H1 (cell line): ENCODE data around the gene KLB. TPM values are rescaled to one million over a fixed set of nuclear protein-coding genes. Genes with fewer than 3 reads are reported as not detected.

ENCODE experiments used
- CTCF ChIA-PET: fragments of 300-600 bp; sonication (Branson Sonifier 250); formaldehyde crosslinking; loops from one replicate; lab custom pipeline; 2021; ENCODE audit not compliant: partially characterized antibody; lab: Charles Lee
- POLR2A ChIA-PET: fragments of 300-600 bp; sonication (Branson Sonifier 250); formaldehyde crosslinking; loops from one replicate; lab custom pipeline; 2021; ENCODE audit warnings: inconsistent platforms; ENCODE audit not compliant: partially characterized antibody; lab: Charles Lee
- DNase-seq, 2 experiments: peaks; one replicate each; pipeline versions ENCODE4 v3.0.0 to v3.0.0-alpha.2; 2010 to 2022; ENCODE audit warnings: low spot score in 2 of 2, low read depth in 1 of 2, mixed read lengths in 1 of 2
- FAIRE-seq: peaks from 2 replicates; lab custom pipeline; 2011; peaks lifted over from hg19 to GRCh38; lab: Jason Lieb, UNC
- H2AFZ ChIP-seq: 2 replicates; pipeline ENCODE4 v1.8.1; 2012; ENCODE audit warnings: low read length, inconsistent platforms
- H2AK5ac ChIP-seq: 2 replicates; pipeline ENCODE4 v1.6.1; 2013; ENCODE audit warnings: low read depth, low read length
- H2BK120ac ChIP-seq: replicated peaks from 2 replicates; pipeline ENCODE3; 2013; ENCODE audit warnings: low read depth, low read length, inconsistent platforms
- H2BK12ac ChIP-seq: 2 replicates; pipeline ENCODE4 v1.6.1; 2013; ENCODE audit warnings: low read depth, low read length
- H2BK15ac ChIP-seq: 2 replicates; pipeline ENCODE4 v1.6.1; 2013; ENCODE audit warnings: low read length
- H2BK20ac ChIP-seq: 2 replicates; pipeline ENCODE4 v1.6.1; 2013; ENCODE audit warnings: low read length
- H2BK5ac ChIP-seq: 2 replicates; pipeline ENCODE4 v1.6.1; 2013; ENCODE audit warnings: low read depth, low read length
- H3K14ac ChIP-seq: 2 replicates; pipeline ENCODE4 v1.6.1; 2013; ENCODE audit warnings: inconsistent platforms; ENCODE audit not compliant: insufficient read length
- H3K18ac ChIP-seq: 2 replicates; pipeline ENCODE4 v1.6.1; 2013; ENCODE audit warnings: low read length; ENCODE audit errors: extremely low read depth
- H3K23ac ChIP-seq: 2 replicates; pipeline ENCODE4 v1.6.1; 2013; ENCODE audit warnings: inconsistent platforms; ENCODE audit not compliant: insufficient read length
- H3K23me2 ChIP-seq: 2 replicates; pipeline ENCODE4 v1.6.1; 2013; ENCODE audit warnings: low read depth, low read length
- H3K27ac ChIP-seq: 2 replicates; pipeline ENCODE4 v1.6.1; 2011; ENCODE audit warnings: low read depth, low read length, inconsistent platforms
- H3K27me3 ChIP-seq, 4 experiments: replicated peaks in 1 of 4; 1 replicate in 1 of 4; 2 replicates in 3 of 4; pipeline versions ENCODE4 v1.6.1 to v1.8.1; 2011 to 2013; ENCODE audit warnings: low read length in 3 of 4, mild to moderate bottlenecking in 3 of 4, inconsistent platforms in 2 of 4, mixed read lengths in 2 of 4, moderate library complexity in 1 of 4; ENCODE audit not compliant: control insufficient read depth in 3 of 4, insufficient read depth in 3 of 4; ENCODE audit errors: extremely low read depth in 1 of 4
- H3K36me3 ChIP-seq, 4 experiments: 2 replicates each; pipeline versions ENCODE4 v1.6.1 to v1.8.1; 2011 to 2013; ENCODE audit warnings: mild to moderate bottlenecking in 4 of 4, low read length in 3 of 4, moderate library complexity in 2 of 4, control low read depth in 1 of 4, inconsistent platforms in 1 of 4; ENCODE audit not compliant: insufficient read depth in 4 of 4, control insufficient read depth in 2 of 4
- H3K4ac ChIP-seq: replicated peaks from 2 replicates; pipeline ENCODE3; 2013; ENCODE audit warnings: low read length, low read depth, mixed read lengths, inconsistent platforms; ENCODE audit not compliant: insufficient read length
- H3K4me1 ChIP-seq, 4 experiments: replicated peaks in 1 of 4; 1 replicate in 1 of 4; 2 replicates in 3 of 4; pipeline versions ENCODE4 v1.6.1 to v1.8.1; 2011 to 2013; ENCODE audit warnings: low read length in 3 of 4, inconsistent platforms in 2 of 4, mixed read lengths in 1 of 4; ENCODE audit not compliant: insufficient read depth in 4 of 4, control insufficient read depth in 3 of 4
- H3K4me2 ChIP-seq, 2 experiments: 2 replicates each; pipeline versions ENCODE4 v1.6.1 to v1.8.1; 2011 to 2013; ENCODE audit warnings: low read depth in 2 of 2, low read length in 2 of 2, control low read depth in 1 of 2, inconsistent platforms in 1 of 2, mild to moderate bottlenecking in 1 of 2; ENCODE audit not compliant: insufficient read depth in 1 of 2
- H3K4me3 ChIP-seq, 4 experiments: fragments of 200-600, 300-600 bp in 1 of 4; sonication (generic), shearing (Covaris generic), sonication (Bioruptor Twin) in 1 of 4; 2 replicates each; pipeline versions ENCODE4 v1.5.1 to v1.8.1; 2011 to 2016; ENCODE audit warnings: low read length in 4 of 4, low read depth in 3 of 4, control low read depth in 2 of 4, inconsistent platforms in 2 of 4, mild to moderate bottlenecking in 2 of 4, mixed read lengths in 1 of 4, moderate library complexity in 1 of 4; ENCODE audit not compliant: insufficient read depth in 2 of 4; ENCODE audit errors: extremely low read depth in 1 of 4
- H3K56ac ChIP-seq: replicated peaks from 2 replicates; pipeline ENCODE3; 2013; ENCODE audit warnings: low read depth, mild to moderate bottlenecking, mixed read lengths, low read length, inconsistent platforms; ENCODE audit not compliant: insufficient read length
- H3K79me1 ChIP-seq: 2 replicates; pipeline ENCODE4 v1.6.1; 2013; ENCODE audit warnings: low read depth, low read length, control low read depth
- H3K79me2 ChIP-seq, 2 experiments: 2 replicates each; pipeline versions ENCODE4 v1.6.1 to v1.8.1; 2012 to 2013; ENCODE audit warnings: low read length in 2 of 2, mild to moderate bottlenecking in 2 of 2, inconsistent platforms in 1 of 2; ENCODE audit not compliant: insufficient read depth in 2 of 2, control insufficient read depth in 1 of 2
- H3K9ac ChIP-seq, 4 experiments: replicated peaks in 1 of 4; 1 replicate in 1 of 4; 2 replicates in 3 of 4; pipeline versions ENCODE4 v1.6.1 to v1.8.1; 2011 to 2013; ENCODE audit warnings: low read depth in 3 of 4, low read length in 3 of 4, control low read depth in 2 of 4, mild to moderate bottlenecking in 2 of 4, moderate library complexity in 2 of 4, inconsistent platforms in 1 of 4; ENCODE audit errors: extremely low read depth in 1 of 4
- H3K9me3 ChIP-seq, 2 experiments: 2 replicates each; pipeline versions ENCODE4 v1.6.1 to v1.8.1; 2012 to 2013; ENCODE audit warnings: mild to moderate bottlenecking in 2 of 2, moderate library complexity in 2 of 2, control low read depth in 1 of 2, inconsistent platforms in 1 of 2, low read depth in 1 of 2, low read length in 1 of 2, mixed read lengths in 1 of 2; ENCODE audit not compliant: insufficient read depth in 2 of 2
- H4K20me1 ChIP-seq, 2 experiments: replicated peaks in 1 of 2; 2 replicates each; pipeline versions ENCODE3 to v1.8.1; 2011 to 2013; ENCODE audit warnings: inconsistent platforms in 2 of 2, low read length in 2 of 2, mild to moderate bottlenecking in 1 of 2; ENCODE audit not compliant: insufficient read depth in 2 of 2, control insufficient read depth in 1 of 2
- H4K5ac ChIP-seq: 2 replicates; pipeline ENCODE4 v1.6.1; 2013; ENCODE audit warnings: low read length, low read depth, mixed read lengths, inconsistent platforms; ENCODE audit not compliant: insufficient read length
- H4K8ac ChIP-seq: 2 replicates; pipeline ENCODE4 v1.8.0; 2013; ENCODE audit warnings: mild to moderate bottlenecking, moderate library complexity, low read length, inconsistent platforms; ENCODE audit not compliant: insufficient read depth; ENCODE audit errors: extremely low read depth
- H4K91ac ChIP-seq: replicated peaks from 2 replicates; pipeline ENCODE3; 2013; ENCODE audit warnings: low read length, mixed read lengths, inconsistent platforms; ENCODE audit not compliant: insufficient read length
- ATF3 ChIP-seq: IDR thresholded peaks from 2 replicates; pipeline ENCODE4 v1.6.1; 2011; ENCODE audit warnings: low read depth, mild to moderate bottlenecking, low read length; ENCODE audit not compliant: insufficient read depth
- HDAC2 ChIP-seq, 2 experiments: fragments of 300-600 bp in 1 of 2; sonication (generic) in 1 of 2; IDR thresholded peaks; 2 replicates each; pipeline ENCODE4 v1.6.1; 2011 to 2012; ENCODE audit warnings: low read depth in 2 of 2, low read length in 2 of 2, mild to moderate bottlenecking in 2 of 2, moderate library complexity in 2 of 2, borderline replicate concordance in 1 of 2, inconsistent platforms in 1 of 2
- RAD21 ChIP-seq, 2 experiments: IDR thresholded peaks in 1 of 2; conservative IDR thresholded peaks in 1 of 2; 2 replicates each; pipeline ENCODE4 v1.6.1; 2011; ENCODE audit warnings: low read depth in 2 of 2, low read length in 2 of 2, improper control_type of control experiment in 1 of 2, inconsistent platforms in 1 of 2, mild to moderate bottlenecking in 1 of 2, moderate library complexity in 1 of 2
- SP4 ChIP-seq: IDR thresholded peaks from 2 replicates; pipeline ENCODE4 v1.6.1; 2012; ENCODE audit warnings: low read length, inconsistent platforms
- USF2 ChIP-seq: IDR thresholded peaks from 2 replicates; pipeline ENCODE4 v1.6.1; 2011; ENCODE audit warnings: low read length, improper control_type of control experiment
- WGBS, 2 experiments: shearing (Covaris generic) in 1 of 2; methylation state at CpG; one replicate each; pipeline versions ENCODE4 v1.1.6 to v1.1.7; 2013 to 2015; ENCODE audit warnings: low lambda C conversion rate in 2 of 2, mixed read lengths in 2 of 2, inconsistent platforms in 1 of 2, low coverage in 1 of 2, missing lambda C conversion rate in 1 of 2; ENCODE audit not compliant: insufficient replicate concordance in 2 of 2, insufficient coverage in 1 of 2, insufficient read length in 1 of 2; ENCODE audit errors: extremely low coverage in 1 of 2, missing lambda C conversion rate in 1 of 2; 5-methylcytosine and 5-hydroxymethylcytosine counted together
- polyA plus RNA-seq, 7 experiments: library from polyadenylated mRNA; depleted of rRNA in 3 of 7; stranded (reverse) in 5 of 7; unstranded in 2 of 7; fragments of >200 nt in 5 of 7; fragments of 200-250 nt in 2 of 7; gene quantifications; 1 replicate in 5 of 7; 2 replicates in 1 of 7; 4 replicates in 1 of 7; pipeline versions ENCODE4 v1.2.1 to v1.2.3, GENCODE V29; 2011 to 2013; ENCODE audit warnings: missing spikeins in 2 of 7, mixed read lengths in 2 of 7
- total RNA-seq: library from RNA; stranded (reverse); fragmentation: NEBNext Ultra II Directional; extraction: Animal tissue kit (Norgen Biotek cat#: 25700); gene quantifications from 2 replicates; pipeline ENCODE4 v1.2.1, GENCODE V29; 2021

KLB gene
- total and polyA plus RNA-seq, 2 of the 8 experiments (the other 6 are each of a cell fraction or from before 2014, with no cell fraction given) = 0.03 TPM; not detected in 1

- no peak overlapping the region for H3K4me2 ChIP-seq
- no peak overlapping the region for H3K9ac ChIP-seq
- no peak overlapping the region for H3K18ac ChIP-seq
- H2BK15ac ChIP-seq = no peak overlapping the region
- H3K56ac ChIP-seq = no peak overlapping the region
- WGBS, 2 experiments = 94% methylated on average over 4 of the region's 4 CpGs; no CpG with 5 or more reads in 1 of the 2 experiments
- no peak overlapping the region for H2BK20ac ChIP-seq
- H3K79me2 ChIP-seq = no peaks in the 10 kb centered on the region
- H3K23me2 ChIP-seq = peaks cover 8% of the 10 kb centered on the region; the same call in 1 of the 2 replicates
- CTCF ChIA-PET = no interaction called here
- no peak overlapping the region for H2AFZ ChIP-seq
- no peak overlapping the region for H3K27ac ChIP-seq
- H3K23ac ChIP-seq = no peak overlapping the region
- no peak overlapping the region for H3K4ac ChIP-seq
- H4K91ac ChIP-seq = no peak overlapping the region
- H3K36me3 ChIP-seq = no peaks in the 10 kb centered on the region
- H4K20me1 ChIP-seq = no peaks in the 10 kb centered on the region
- no peak overlapping the region for H2BK120ac ChIP-seq
- H3K27me3 ChIP-seq = no peaks in the 10 kb centered on the region; a peak in 1 of 7 replicates
- H3K14ac ChIP-seq = no peak overlapping the region
- H4K5ac ChIP-seq = no peak overlapping the region
- no peak overlapping the region for H4K8ac ChIP-seq
- DNase-seq (no peak), FAIRE-seq (no peak)
- TF ChIP-seq SP4 (no peak), RAD21 (IDR thresholded peaks at IDR 0.05 in 1 of 2, conservative IDR thresholded peaks at IDR 0.05 in 1 of 2; ENCODE audit: low read depth in 2 of 2, low read length in 2 of 2) (no peak), ATF3 (no peak), HDAC2 (IDR thresholded peaks at IDR 0.05; ENCODE audit: borderline replicate concordance in 1 of 2, low read depth in 2 of 2, low read length in 2 of 2) (no peak), USF2 (no peak)
- H3K9me3 ChIP-seq = no peaks in the 10 kb centered on the region
- no peak overlapping the region for H2BK5ac ChIP-seq
- H2BK12ac ChIP-seq = no peak overlapping the region
- no peak overlapping the region for H2AK5ac ChIP-seq
- H3K4me3 ChIP-seq = no peak overlapping the region
- POLR2A ChIA-PET = interaction anchor here (4.6 to 5.8 kb wide), 2 partner anchors 11 to 15 kb away, joined by 21 to 49 read pairs; partner anchors contain the start of genes LIAS and RPL9
- H3K79me1 ChIP-seq = no peaks in the 10 kb centered on the region
- peaks cover 0 to 7% (median 2%) of the 10 kb centered on the region in 4 experiments; a peak in 3 of 7 replicates for H3K4me1 ChIP-seq
These were observed 36.3 kb downstream of the KLB start for GRCh38 chr4:39442998-39443397.
